Measurements from ENCODE around the gene MBP.

DNA sequence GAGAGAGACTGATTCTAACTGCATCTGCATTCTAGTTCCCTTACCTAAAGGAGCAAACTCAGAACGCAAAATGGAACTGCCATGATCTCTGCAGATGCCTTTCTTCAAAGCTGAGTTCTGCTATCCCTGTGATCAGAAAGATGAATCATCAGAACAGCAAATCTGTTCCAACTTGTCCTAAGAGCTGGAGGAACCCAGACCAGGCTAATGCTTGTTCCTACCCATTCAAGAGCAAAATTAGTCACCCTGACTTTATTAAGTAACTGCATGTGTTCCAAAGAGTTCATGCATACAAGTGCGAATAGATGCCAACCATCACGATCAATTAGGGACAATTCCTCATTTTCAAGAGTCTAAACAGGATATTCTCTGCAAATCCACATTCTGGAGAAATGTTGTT lies 46.5 kb downstream of the MBP start:
- TF ChIP-seq REST (IDR thresholded peaks at IDR 0.05; ENCODE audit: insufficient read depth in 1 of 2, low read depth in 2 of 2, low read length in 2 of 2) (no peak), POLR2AphosphoS5 (IDR thresholded peaks at IDR 0.05; ENCODE audit: low read depth, low read length) (no peak), TAF1 (IDR thresholded peaks at IDR 0.05; ENCODE audit: borderline replicate concordance, insufficient read depth, low read length) (no peak), SIN3A (IDR thresholded peaks at IDR 0.05; ENCODE audit: borderline replicate concordance, insufficient read depth, low read length) (no peak), FOXP2 (optimal IDR thresholded peaks at IDR 0.05; ENCODE audit: borderline replicate concordance, extremely low read depth, extremely low read length, insufficient read depth) (no peak)

Measured in PFSK-1 (cell line).